Measurements from ENCODE around the gene LARP6. TPM values are rescaled to one million over a fixed set of nuclear protein-coding genes. Genes with fewer than 3 reads are reported as not detected.
A peak's percentile ranks its signal among the peaks of the same experiment; 100 is the strongest.
"Not testable (repeated sequence)": the region's sequence is repeated elsewhere in the genome, so short reads cannot be mapped to it uniquely, and the experiment has no call there.

Gene LARP6
- 37.8 TPM for total RNA-seq
- long read RNA-seq, full-length matches to known transcripts, result 47 of 53 reads
- long read RNA-seq, partial matches to known transcripts, result 1 of 53 reads
- long read RNA-seq, other reads (novel, unspliced or antisense), result 5 of 53 reads

- intact Hi-C loops (cut with DNase I), result no loop called here
- peak; percentile 82 for DNase-seq (ENCODE audit: low spot score)
Measured at GRCh38 chr15:70853973-70854665, at the start of gene LARP6. TSS of gene LARP6 (minus strand) at chr15:70854157. CDS start at chr15:70854088, 69 bp downstream.

GRCh38 chr15:70902107-70902506 is 48.1 kb upstream of the LARP6 start:
- no peak for DNase-seq (ENCODE audit: low spot score)
- intact Hi-C loops (cut with DNase I), result no loop called here

- intact Hi-C loops (cut with DNase I), result loop anchor here (5.0 kb wide), 3 partner anchors 114 to 549 kb away; no protein-coding TSS in a partner anchor
- no peak for DNase-seq (ENCODE audit: low spot score)
Measured at GRCh38 chr15:70892912-70893560, 39.1 kb upstream of the LARP6 start.

GRCh38 chr15:70892002-70892911 is 38.3 kb upstream of the LARP6 start, which contains the start of the genes LRRC49 and THAP10:
TSS of gene LRRC49 (plus strand) at chr15:70892826. CDS start at chr15:70892895, 69 bp downstream.
TSS of gene THAP10 (minus strand) at chr15:70892433. CDS start at chr15:70892272, 161 bp downstream.
- DNase-seq (ENCODE audit: low spot score), result peak; percentile 88
- intact Hi-C loops (cut with DNase I), result loop anchor here (5.0 kb wide), 3 partner anchors 115 to 550 kb away; no protein-coding TSS in a partner anchor

GRCh38 chr15:70882361-70882760 is 28.4 kb upstream of the LARP6 start:
- no peak for DNase-seq (ENCODE audit: low spot score)
- intact Hi-C loops (cut with DNase I), result no loop called here

- DNase-seq (ENCODE audit: low spot score), result no peak
- intact Hi-C loops (cut with DNase I), result no loop called here
Measured at GRCh38 chr15:70880781-70881180, 26.8 kb upstream of the LARP6 start.

GRCh38 chr15:70879401-70879800 is 25.4 kb upstream of the LARP6 start:
- intact Hi-C loops (cut with DNase I), result no loop called here
- no peak for DNase-seq (ENCODE audit: low spot score)

GRCh38 chr15:70876683-70877082 is 22.7 kb upstream of the LARP6 start:
- intact Hi-C loops (cut with DNase I), result no loop called here
- no peak for DNase-seq (ENCODE audit: low spot score)

GRCh38 chr15:70876011-70876410 is 22.1 kb upstream of the LARP6 start:
- intact Hi-C loops (cut with DNase I), result no loop called here
- no peak for DNase-seq (ENCODE audit: low spot score)

- DNase-seq (ENCODE audit: low spot score), result no peak
- intact Hi-C loops (cut with DNase I), result loop anchor here (2.0 kb wide), 1 partner anchor 196 kb away; no protein-coding TSS in a partner anchor
Measured at GRCh38 chr15:70875001-70875782, 21.2 kb upstream of the LARP6 start.

- intact Hi-C loops (cut with DNase I), result loop anchor here (1.0 to 2.0 kb wide), 2 partner anchors 48 to 195 kb away; no protein-coding TSS in a partner anchor
- no peak for DNase-seq (ENCODE audit: low spot score)
Measured at GRCh38 chr15:70873232-70874054, 19.5 kb upstream of the LARP6 start.

- DNase-seq (ENCODE audit: low spot score); intact Hi-C loops (cut with DNase I): not testable (repeated sequence)
Measured at GRCh38 chr15:70871490-70871889, 17.5 kb upstream of the LARP6 start.

GRCh38 chr15:70870051-70870450 is 16.1 kb upstream of the LARP6 start:
- no peak for DNase-seq (ENCODE audit: low spot score)
- intact Hi-C loops (cut with DNase I), result no loop called here

- intact Hi-C loops (cut with DNase I), result no loop called here
- DNase-seq (ENCODE audit: low spot score), result no peak
Measured at GRCh38 chr15:70869346-70869745, 15.4 kb upstream of the LARP6 start.

- intact Hi-C loops (cut with DNase I), result no loop called here
- no peak for DNase-seq (ENCODE audit: low spot score)
Measured at GRCh38 chr15:70867911-70868467, 14.0 kb upstream of the LARP6 start.

- intact Hi-C loops (cut with DNase I), result no loop called here
- DNase-seq (ENCODE audit: low spot score), result no peak
Measured at GRCh38 chr15:70866982-70867641, 13.2 kb upstream of the LARP6 start.

All from cardiac septum (tissue), 1 donor.